KG1 (cell line): Measurements from ENCODE around the gene PLK2.

Experiments
- DNase-seq: peaks from one replicate; lab custom pipeline; 2025; lab: John Stamatoyannopoulos, UW

PLK2 gene

DNA sequence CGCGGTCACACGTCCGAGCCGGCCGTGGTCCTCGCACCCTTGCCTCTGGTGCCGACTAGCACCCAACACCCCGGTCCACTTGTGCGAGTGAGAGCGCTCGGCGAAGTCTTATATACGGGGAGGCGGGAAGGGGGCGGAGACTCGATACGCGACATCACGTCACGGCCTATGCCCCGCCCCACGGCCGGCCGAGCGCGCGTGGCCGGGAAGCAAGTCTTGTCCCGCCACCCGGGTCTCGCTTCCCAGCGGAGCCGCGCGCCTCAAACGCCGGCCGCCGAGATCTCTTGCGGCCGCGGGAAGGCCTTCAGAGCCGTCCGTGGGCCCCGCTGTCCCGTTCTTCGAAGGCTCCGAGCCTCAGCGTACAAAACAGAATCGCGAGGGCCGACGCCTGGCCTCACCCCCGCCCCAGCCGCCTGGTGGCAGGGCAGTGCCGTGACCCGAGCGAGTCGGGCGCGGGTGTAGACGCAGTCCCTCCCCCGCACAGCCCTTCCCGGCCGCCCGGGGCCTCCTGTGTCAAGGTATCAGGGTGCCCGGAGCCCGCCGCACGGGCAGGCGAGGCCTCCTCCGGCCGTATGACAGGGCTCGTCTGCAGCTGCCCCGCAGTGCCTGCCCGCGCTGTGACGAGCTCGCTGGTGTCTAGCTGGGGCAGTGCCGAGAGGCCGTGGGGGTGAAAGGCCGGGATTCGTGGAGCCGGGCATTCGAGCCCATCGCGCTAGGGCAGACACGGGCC, at the start of gene PLK2:
Gene PLK2, minus strand, starts transcription at position 85 of the 730 bp plus-strand sequence. CDS start 127 bp downstream, outside the sequence.
- peak; percentile 68 for DNase-seq

DNA sequence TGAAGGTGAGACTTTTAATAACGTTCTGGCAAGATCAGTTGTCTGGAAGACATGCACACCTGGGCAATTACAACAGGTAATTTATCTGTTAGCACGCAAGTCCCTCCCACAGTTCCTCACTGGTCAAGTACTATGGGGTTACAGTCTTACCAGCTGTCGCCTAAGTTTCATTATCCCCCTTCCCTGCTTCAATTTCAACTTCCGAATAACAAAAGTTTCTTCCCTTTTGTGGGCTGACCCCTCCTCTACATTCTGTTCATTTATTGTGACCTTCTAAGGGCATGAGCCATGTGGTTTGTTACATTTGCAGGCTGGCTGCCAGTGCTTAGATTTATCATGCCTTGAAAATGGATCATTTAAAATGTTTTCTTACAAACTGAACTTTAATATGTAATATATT, 47.8 kb upstream of the PLK2 start:
- no peak for DNase-seq

DNA sequence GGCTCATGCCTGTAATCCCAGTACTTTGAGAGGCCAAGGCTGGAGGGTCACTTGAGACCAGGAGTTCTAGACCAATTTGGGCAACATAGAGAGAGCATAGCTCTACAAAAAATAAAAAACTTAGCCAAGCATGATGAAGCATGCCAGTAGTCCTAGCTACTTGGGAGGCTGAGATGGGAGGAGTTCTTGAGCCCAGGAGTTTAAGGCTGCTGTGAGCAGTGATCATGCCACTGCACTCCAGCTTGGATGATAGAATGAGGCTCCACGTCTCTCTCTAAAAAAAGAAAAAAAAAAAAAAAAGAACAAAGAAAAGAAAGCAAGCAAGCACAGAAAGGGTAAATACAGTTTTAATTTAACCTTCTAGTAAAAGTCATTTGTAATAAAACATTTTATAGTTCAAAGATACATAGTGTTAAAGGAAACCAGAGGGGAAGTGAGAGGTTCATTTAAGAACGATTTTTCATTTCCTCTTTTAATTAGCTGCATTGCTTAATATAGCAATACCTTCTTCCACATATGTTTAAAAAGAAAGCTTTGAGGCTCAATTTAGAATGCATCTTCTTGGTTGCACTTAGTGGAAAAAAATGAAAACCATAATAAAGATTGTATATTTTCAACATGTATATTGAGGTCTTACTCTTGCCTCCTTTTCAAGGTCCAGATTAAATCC, 46.2 kb upstream of the PLK2 start:
- DNase-seq: no peak

DNA sequence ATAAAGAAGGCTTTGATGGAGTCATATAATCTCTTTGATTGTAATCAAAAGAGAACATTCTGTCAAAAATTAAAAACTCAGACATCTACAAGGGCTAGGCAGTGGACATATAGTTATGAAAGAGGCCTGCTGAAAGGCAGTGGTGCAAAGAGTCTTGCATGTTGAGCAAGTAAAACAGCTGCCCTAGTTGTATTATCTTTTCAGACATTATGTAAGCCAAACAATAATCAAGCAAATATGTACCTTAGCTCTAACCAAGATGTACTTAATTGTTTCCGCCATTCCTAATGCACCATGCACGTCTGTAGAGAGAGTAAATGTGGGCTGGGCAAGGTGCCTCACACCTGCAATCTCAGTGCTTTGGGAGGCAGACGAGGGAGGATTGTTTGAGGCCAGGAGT, 45.6 kb upstream of the PLK2 start:
- no peak for DNase-seq

DNA sequence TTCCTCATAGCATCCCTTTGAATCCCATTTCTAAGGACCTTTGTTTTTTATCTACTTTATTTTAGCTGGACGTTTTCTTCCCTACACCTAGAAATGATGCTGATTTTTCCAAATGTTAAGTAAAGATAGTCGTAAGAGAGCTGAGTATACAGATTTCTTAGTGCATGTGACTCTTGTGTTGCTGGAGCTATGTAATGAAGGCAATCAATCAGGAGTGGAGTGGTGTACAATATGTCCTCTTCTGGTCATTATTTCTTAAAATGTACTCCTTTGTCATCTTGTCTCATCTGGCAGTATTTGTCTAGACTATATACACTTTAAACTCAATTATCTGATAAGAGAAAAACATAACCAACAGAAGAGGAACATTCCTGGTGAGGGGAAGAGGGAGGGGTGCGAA, 44.9 kb upstream of the PLK2 start:
- DNase-seq: no peak

DNA sequence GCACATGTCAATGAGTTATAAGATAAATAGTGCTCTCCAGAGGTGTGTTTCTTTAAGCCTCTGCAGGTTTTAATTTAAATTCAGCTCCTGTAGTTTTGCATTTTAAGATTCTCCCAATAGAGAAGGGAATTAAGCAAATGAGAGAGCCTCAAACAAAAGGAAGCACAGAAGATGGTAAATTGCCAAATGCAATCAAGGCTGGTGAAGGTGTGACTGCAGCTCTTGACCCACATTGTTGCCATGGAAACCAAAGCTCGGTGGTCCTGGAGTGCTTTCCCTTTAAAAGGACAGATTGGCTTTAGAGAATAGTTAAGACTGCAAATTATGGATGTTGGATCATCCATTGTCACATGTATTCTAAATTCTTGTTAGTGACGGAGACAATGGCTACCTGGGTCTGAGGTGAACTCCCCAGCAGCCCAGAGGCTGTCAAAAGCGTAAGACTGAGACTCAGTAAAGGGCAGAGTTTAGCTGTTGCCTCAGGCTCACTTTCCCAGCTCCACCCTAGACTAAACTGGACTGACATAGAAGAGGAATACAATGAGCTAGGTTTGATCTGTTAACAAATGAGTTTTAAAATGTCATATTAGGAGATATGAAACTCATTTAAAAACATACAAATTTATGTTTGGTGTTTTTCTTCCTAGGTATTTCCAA, 43.6 kb upstream of the PLK2 start:
- DNase-seq: no peak

DNA sequence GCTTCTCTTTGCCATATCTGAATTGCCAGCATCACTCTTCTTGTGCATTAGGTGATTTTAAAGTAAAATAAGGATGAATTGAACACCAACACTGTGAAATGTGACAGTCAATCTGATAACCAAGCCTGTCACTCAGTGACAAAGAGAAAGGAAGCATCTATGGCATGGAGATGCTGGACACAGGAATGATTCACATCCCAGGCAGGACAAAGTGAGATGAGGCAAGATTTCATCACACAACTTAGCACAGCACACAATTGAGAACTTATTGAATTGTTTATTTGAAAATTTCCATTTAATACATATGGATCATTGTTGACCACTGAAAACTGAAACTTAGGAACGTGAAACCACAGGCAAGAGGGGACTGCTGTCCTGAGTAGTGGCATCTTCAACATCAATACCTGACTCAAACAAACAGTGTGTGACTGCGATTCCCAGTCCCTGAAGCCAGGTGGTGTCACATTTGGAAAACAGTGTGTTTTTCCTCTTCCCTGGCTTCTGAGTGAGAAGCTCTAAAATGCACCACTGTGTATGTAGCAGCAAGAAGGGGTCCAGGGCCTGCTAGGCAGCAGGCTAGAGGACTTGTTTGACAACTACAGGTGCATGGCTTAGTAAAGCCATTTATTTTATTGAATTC, 42.0 kb upstream of the PLK2 start:
- no peak for DNase-seq

DNA sequence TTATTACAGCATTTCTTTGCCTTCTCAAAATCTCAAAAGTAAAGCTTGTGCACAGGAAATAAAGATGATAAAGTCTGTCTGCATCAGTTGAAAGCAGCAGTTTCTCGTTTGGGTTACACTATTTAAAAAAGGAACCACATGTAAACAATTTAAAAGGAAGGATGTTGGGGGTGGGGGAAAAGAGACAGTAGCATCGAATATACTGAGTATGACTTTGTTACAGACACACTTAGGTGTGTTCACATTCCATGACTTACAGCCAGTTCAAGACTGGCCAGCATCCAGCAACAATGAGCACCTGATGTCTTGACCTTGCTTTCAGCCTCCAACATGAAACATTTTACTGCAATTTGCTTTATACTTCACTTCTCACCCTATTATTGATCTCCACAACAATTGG, 40.1 kb upstream of the PLK2 start:
- no peak for DNase-seq

DNA sequence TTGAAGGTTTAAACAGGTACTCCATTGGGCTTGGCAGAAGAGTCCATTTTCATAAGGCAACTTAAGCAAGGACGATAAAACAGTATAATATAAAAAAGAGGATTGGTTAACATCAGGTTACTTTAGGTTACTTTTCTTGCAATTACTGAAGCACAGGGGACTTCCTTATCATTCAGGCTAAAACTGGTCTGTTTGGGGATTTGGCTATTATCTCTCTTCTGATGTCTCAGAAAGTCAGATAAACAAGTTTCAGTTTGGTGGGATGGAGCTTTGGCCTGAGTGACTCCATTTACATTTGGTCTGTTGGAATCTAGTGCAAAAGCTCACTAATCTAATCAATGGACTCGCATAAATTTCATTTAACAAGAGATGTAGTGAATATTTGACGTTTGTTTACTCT, 39.3 kb upstream of the PLK2 start:
- DNase-seq: no peak

DNA sequence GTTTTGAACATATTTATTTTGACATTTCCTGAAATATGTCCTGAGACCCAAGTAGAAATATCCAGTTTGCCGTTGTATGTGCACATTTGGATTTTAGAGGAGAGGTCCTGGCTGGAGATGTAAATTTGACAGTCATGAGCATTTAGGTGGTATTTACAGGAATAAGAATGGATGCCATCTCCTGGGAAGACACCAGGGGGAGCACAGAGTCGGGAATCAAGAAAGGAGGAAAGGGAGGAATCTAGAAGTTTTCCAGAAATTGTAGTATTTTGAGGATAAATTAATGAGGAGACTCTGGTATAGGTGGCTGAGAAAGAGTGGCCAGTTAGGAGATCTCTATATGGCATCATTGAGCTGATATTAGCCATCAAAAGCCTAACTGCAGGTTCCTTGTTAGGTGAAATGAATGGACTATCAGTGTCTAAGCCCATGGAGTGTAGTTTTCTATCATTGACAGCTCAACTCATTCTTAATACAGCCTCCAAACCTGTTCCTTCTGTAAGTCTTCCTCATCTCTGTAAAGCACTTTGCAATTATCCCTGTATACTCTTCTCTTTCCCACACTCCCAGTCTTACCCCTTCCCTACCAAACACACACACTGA, 38.6 kb upstream of the PLK2 start:
- DNase-seq: no peak

DNA sequence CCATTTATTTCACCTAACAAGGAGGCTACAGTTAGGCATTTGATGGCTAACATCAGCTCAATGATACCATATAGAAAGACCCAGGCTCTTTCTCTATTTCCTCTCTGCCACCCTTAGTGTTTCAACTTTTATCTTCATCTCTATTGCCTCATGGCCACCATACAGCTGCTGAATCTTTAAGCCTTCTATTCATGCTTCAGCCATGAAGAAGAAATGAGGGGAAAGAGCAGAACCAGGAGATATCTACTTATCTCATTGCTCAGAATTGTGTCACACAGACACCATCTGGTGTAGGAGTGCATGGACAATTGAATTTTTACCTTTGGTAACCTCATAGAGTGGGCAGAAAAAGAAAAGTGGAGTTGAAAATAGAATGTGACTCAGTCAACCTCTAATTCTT, 38.0 kb upstream of the PLK2 start:
- no peak for DNase-seq

DNA sequence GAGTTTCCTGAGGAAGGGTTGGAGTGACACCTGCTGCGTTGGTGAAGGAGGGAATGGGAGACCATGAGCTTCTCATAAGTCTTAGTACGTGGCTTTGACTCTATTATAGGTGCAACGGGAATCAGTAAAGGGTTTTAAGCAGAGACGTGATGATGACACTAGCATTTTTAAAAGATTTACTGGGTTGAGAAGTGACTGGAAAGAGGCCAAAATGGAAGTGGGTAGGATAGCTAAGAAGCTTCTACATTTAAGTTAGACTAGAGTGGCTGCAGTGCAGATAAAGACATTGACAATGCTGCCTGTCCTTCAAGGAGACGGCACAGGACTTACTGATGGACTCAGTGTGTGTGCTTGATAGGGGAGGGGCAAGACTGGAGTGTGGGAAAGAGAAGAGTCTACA, 37.5 kb upstream of the PLK2 start:
- DNase-seq: no peak

DNA sequence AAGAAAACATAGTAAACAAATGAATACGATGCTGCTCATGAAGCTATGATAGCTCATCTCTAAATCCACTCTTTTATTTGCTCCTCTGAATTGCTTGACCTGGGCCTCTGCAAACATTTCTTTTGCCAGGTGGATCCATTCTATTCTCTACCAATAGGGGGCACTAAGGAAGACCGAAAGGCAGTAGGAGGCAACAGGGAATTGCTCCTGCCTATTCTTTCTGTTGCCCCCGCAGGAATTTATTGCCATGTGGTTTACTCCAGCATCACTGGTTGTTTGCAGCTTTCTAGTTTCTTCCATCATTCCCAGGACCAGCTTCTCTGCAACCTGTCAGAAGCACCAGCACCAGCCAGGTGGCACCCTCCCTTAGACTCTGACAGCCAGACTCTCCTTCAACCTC, 36.6 kb upstream of the PLK2 start:
- no peak for DNase-seq

DNA sequence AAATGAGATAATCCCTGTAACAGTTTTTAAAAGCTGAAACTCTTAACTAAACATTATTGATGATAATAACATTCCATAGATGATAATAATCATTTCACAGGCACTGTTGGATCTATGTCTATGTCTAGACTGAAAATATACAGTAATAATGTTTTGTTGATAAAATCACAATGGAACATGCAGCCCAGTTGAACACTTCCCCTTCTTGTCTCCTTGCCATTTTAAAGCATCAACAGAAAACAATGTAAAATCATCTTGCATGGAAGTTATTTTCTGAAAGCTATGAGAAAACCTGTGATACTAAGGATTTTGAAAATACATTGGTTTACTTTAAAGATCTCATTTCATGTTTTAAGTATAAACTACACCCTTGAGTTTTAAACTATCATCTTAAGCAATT, 33.3 kb upstream of the PLK2 start:
- DNase-seq: no peak

DNA sequence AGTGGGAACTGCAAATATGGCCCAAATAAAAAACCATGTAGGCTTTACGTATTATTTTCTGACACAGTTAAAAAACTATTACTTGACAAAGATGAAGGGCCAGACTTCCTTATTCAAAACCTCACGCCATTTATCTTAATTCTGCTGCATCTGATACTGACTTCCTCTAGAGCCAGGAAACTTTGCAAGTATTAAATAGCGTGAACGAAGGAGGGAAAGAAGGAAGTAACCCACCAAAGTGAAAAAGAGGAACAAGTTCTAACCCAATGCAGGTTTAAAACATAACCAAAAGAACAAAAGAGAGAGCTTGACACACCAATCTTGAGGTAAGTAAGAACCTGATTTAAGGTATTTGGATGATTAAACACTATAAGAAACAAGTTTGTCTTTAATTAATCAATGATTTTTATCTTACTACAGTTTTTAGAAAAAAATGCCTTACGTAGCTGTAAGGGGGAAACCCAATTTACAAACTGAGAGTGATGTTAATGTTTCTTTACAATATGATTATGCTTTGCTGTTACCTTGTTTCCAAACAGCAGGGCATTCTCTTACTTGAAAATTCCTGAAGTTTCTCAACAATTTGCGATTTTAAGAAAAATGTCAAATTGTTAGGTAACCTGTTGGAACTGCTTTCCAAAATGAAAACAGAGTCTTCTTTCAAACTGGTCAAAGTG, 31.5 kb upstream of the PLK2 start, which contains the start of gene GAPT:
Gene GAPT, plus strand, starts transcription at position 220 of the 677 bp plus-strand sequence. CDS start 3,102 bp downstream, outside the sequence.
- DNase-seq: peak; percentile 52

DNA sequence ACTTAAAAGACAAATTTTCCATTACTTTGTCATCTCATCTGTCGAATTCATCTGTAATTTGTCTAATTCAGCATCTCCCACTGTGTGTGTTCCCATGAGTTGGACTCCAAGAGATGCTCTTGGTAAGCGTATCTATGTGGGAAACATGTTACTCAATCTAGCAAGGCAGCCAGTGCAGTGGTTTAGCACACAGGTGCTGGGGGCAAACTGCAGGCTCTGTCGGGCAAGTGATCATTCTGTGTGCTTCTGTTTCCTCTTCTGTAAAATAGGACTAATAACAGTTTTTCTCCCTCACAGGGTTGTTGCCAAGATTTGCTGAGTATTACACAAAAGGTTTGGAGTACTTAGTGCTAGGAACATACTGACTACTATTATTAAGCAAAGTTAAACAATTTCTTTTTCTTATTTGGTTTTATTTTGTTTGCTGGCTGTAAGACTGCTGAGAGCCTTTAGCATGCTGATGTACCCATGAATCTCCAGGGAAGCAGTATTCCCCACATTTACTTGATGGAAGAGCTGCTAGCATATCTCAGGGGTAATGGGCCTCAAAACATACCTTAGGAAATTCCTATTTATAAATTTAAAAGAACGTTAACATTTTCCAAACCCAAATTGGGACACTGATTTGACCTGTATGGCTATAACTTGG, 30.6 kb upstream of the PLK2 start:
- DNase-seq: peak; percentile 70

DNA sequence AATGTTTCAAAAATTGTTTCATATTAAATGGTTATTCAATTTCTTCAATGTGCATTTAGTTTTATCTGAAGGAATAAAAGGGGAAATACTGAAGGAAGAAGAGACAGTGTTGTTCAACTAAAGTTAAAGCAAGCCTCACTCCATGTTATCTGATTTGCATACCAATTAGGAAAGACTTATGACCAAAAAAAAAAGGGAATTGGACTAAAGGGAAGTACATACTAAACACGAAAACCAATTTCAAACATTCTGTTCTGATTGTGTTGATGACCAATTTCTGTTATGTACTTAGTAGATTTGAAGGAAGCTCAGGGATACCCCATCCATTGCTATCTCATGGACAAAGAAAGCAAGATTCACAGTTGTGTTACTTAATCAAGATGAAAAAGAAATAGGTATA, 26.4 kb upstream of the PLK2 start:
- DNase-seq: no peak

DNA sequence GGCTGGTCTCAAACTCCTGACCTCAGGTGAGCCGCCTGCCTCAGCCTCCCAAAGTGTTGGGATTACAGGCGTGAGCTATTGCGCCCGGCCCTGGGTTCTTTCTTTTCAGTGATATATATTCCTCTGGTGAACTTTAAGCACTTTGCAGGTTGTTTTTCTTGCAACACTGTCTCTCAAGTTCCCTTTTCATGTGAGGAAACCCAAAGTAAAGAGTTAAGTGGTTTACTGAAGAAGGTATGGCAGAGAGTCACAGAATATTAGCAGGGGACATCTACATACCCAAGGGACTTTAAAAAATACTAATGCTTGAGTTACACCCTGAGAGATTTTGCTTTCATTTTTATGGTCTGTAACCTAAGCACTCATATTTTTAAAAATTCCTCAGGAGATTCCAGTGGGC, 24.6 kb upstream of the PLK2 start:
- no peak for DNase-seq

DNA sequence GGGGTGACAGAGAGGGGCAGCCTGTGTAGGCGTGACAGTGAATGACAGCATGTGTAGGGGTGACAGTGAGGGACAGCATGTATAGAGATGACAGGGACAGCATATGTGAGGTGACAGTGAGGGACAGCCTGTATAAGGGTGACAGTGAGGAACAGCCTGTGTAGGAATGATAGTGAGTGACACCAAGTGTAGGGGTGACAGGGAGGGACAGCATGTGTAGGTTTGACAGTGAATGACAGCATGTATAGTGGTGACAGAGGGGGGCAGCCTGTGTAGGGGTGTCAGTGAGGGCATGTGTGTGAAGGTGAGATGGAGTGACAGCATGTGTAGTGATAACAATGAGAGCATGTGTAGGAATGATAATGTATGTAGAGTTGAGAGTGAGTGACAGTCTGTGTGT, 22.6 kb upstream of the PLK2 start:
- no peak for DNase-seq

DNA sequence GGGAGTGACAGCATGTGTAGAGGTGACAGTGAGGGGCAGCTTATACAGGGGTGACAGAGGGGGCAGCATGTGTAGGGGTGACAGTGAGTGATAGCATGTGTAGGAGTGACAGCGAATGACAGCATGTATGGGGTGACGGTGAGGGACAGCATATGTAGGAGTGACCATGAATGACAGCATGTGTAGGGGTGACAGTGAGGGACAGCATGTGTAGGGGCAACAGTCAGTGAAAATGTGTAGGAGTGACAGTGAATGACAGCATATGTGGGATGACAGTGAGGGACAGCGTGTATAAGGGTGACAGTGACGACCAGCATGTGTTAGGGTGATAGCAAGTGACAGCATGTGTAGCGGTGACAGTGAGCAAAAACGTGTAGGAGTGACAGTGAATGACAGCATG, 21.9 kb upstream of the PLK2 start:
- DNase-seq: no peak

DNA sequence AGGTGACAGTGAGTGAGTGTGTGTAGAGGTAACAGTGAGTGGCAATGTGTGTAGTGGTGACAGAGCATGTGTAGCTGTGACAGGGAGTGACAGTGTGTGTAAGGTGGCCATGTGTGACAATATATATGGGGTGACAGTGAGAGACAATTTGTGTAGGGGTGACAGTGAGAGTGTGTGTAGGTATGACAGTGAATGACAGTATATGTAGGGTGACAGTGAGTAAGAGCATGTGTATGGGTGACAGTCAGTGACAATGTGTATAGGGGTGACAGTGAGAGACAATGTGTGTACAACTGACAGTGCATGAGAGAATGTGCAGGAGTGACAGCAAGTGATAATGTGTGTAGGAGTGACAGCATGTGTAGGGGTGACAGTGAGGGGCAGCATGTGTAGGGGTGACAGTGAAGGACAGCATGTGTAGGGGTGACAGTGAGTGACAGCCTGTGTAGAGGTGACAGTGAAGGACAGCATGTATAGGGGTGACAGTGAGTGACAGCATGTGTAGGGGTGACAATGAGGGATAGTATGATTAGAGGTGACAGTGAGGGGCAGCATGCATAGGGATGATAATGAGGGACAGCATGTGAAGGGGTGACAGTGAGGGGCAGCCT, 21.3 kb upstream of the PLK2 start:
- no peak for DNase-seq
